GM12878 (cell line): Measurements from ENCODE around the gene KRTAP3-3. TPM values are rescaled to one million over a fixed set of nuclear protein-coding genes. Genes with fewer than 3 reads are reported as not detected.

Source experiments
- ATAC-seq: fragments of 200-7000 bp; cut with Tn5 transposase; 3 replicates; pipeline ENCODE4 v1.9.1; 2020; ENCODE audit warnings: mild to moderate bottlenecking, moderate library complexity
- BruUV-seq: library from RNA; stranded (reverse); fragments of 400-500 nt; replicated peaks from 2 replicates; lab custom pipeline; 2021; lab: Mats Ljungman, UMichigan
- CTCF ChIA-PET: fragments of 300-600 bp; sonication (Branson Sonifier 250); formaldehyde crosslinking; extraction: SDS; loops from one replicate; lab custom pipeline; 2021; ENCODE audit warnings: inconsistent platforms; lab: Yijun Ruan, JAX
- POLR2A ChIA-PET: fragments of 350-600 bp; formaldehyde crosslinking; extraction: SDS; loops from one replicate; lab custom pipeline; 2021; ENCODE audit warnings: inconsistent platforms; lab: Charles Lee
- RAD21 ChIA-PET: fragments of 300-600 bp; sonication (Branson Sonifier 250); formaldehyde crosslinking; loops from one replicate; lab custom pipeline; 2023; ENCODE audit warnings: antibody characterized with exemption; ENCODE audit not compliant: unreplicated experiment; lab: Charles Lee
- SMC1A ChIA-PET: fragments of 300-600 bp; sonication (Branson Sonifier 250); formaldehyde crosslinking; loops from one replicate; lab custom pipeline; 2023; ENCODE audit not compliant: unreplicated experiment, uncharacterized antibody; lab: Charles Lee
- DNase-seq: peaks from one replicate; pipeline ENCODE4 v3.0.0-alpha.2; 2011; ENCODE audit warnings: low read depth, low spot score
- FAIRE-seq: peaks from 3 replicates; lab custom pipeline; 2011; peaks lifted over from hg19 to GRCh38; lab: Jason Lieb, UNC
- H2AFZ ChIP-seq: 2 replicates; pipeline ENCODE4 v1.6.0; 2011; ENCODE audit warnings: low read depth, low read length, control low read depth; ENCODE audit not compliant: control insufficient read depth
- H3K27ac ChIP-seq: 2 replicates; pipeline ENCODE4 v1.5.1; 2011; ENCODE audit warnings: control low read depth; ENCODE audit not compliant: control insufficient read depth, insufficient read depth
- H3K27me3 ChIP-seq, 2 experiments: replicated peaks in 1 of 2; 2 replicates each; pipeline versions ENCODE4 v1.6.0 to v1.6.1; 2011; ENCODE audit warnings: low read length in 1 of 2; ENCODE audit not compliant: control insufficient read depth in 2 of 2, insufficient read depth in 2 of 2
- H3K36me3 ChIP-seq, 2 experiments: 2 replicates each; pipeline ENCODE4 v1.5.1; 2011; ENCODE audit warnings: low read length in 1 of 2; ENCODE audit not compliant: control insufficient read depth in 2 of 2, insufficient read depth in 2 of 2
- H3K4me1 ChIP-seq: 2 replicates; pipeline ENCODE4 v1.6.1; 2011; ENCODE audit warnings: mild to moderate bottlenecking, low read length, moderate library complexity, mixed read lengths; ENCODE audit not compliant: control insufficient read depth, insufficient read depth
- H3K4me2 ChIP-seq: 2 replicates; pipeline ENCODE4 v1.6.0; 2011; ENCODE audit warnings: control low read depth; ENCODE audit not compliant: control insufficient read depth, insufficient read depth
- H3K4me3 ChIP-seq: fragments of 200-600 bp; sonication (generic); 2 replicates; pipeline ENCODE4 v1.5.1; 2016
- H3K79me2 ChIP-seq: 2 replicates; pipeline ENCODE4 v1.6.0; 2011; ENCODE audit warnings: low read length; ENCODE audit not compliant: control insufficient read depth, insufficient read depth
- H3K9ac ChIP-seq: 2 replicates; pipeline ENCODE4 v1.8.0; 2011; ENCODE audit warnings: low read length, control low read depth, mixed read lengths; ENCODE audit not compliant: control insufficient read depth, insufficient read depth
- H3K9me3 ChIP-seq: replicated peaks from 3 replicates; pipeline ENCODE4 v1.5.1; 2011; ENCODE audit warnings: mild to moderate bottlenecking, low read length; ENCODE audit not compliant: control insufficient read depth, insufficient read depth
- H4K20me1 ChIP-seq: 2 replicates; pipeline ENCODE4 v1.6.0; 2011; ENCODE audit not compliant: control insufficient read depth, insufficient read depth
- CBFB ChIP-seq: IDR thresholded peaks from 2 replicates; pipeline ENCODE4 v1.6.1; 2016; ENCODE audit warnings: antibody characterized with exemption, low read depth
- FOS ChIP-seq: IDR thresholded peaks from 3 replicates; pipeline ENCODE4 v1.6.1; 2011; ENCODE audit warnings: borderline replicate concordance; ENCODE audit not compliant: insufficient read length; ENCODE audit errors: extremely low read depth
- FOXK2 ChIP-seq: fragments of 450-650 bp; IDR thresholded peaks from 2 replicates; pipeline ENCODE4 v1.6.1; 2017; ENCODE audit warnings: mild to moderate bottlenecking, moderate library complexity
- GABPA ChIP-seq: IDR thresholded peaks from 2 replicates; pipeline ENCODE4 v1.6.1; 2014; ENCODE audit warnings: antibody characterized with exemption, low read depth, mild to moderate bottlenecking, inconsistent platforms
- KDM1A ChIP-seq: fragments of 200-600 bp; sonication (generic); IDR thresholded peaks from 2 replicates; pipeline ENCODE4 v1.6.1; 2016; ENCODE audit warnings: borderline replicate concordance
- MTA2 ChIP-seq: fragments of 450-650 bp; IDR thresholded peaks from 2 replicates; pipeline ENCODE4 v1.6.1; 2016; ENCODE audit warnings: low read depth, mild to moderate bottlenecking, moderate library complexity
- RB1 ChIP-seq: fragments of 450-650 bp; formaldehyde crosslinking; IDR thresholded peaks from 2 replicates; pipeline ENCODE4 v1.6.1; 2017; ENCODE audit warnings: mild to moderate bottlenecking, borderline replicate concordance
- RBBP5 ChIP-seq: fragments of 200-600 bp; sonication (generic); conservative IDR thresholded peaks from 2 replicates; pipeline ENCODE4 v1.6.1; 2016
- SP1 ChIP-seq: IDR thresholded peaks from one replicate; pipeline ENCODE4 v1.6.1; 2011; ENCODE audit warnings: low read depth, low read length
- SREBF2 ChIP-seq: IDR thresholded peaks from 2 replicates; pipeline ENCODE4 v1.6.1; 2012; ENCODE audit warnings: mild to moderate bottlenecking, low read length
- ZSCAN29 ChIP-seq: fragments of 450-650 bp; IDR thresholded peaks from 2 replicates; pipeline ENCODE4 v1.6.1; 2017; ENCODE audit warnings: mild to moderate bottlenecking, moderate library complexity
- WGBS: methylation state at CpG from one replicate; pipeline ENCODE4 v1.1.6; 2016; ENCODE audit warnings: low lambda C conversion rate; ENCODE audit not compliant: insufficient replicate concordance, insufficient coverage; ENCODE audit errors: missing lambda C conversion rate; 5-methylcytosine and 5-hydroxymethylcytosine counted together
- in situ Hi-C: fragments of 300-500 bp; cut with MboI; formaldehyde crosslinking; loops from 9 replicates; pipeline ENCODE4 v1.14.3; 2018; ENCODE audit warnings: mixed read lengths
- intact Hi-C: fragments of 100-400 bp; cut with micrococcal nuclease; formaldehyde crosslinking; loops from one replicate; pipeline ENCODE4 v1.14.2; 2022; ENCODE audit not compliant: unreplicated experiment
- polyA plus RNA-seq, 11 experiments: library from polyadenylated mRNA; depleted of rRNA in 4 of 11; unstranded in 6 of 11; stranded (reverse) in 5 of 11; fragments of >200 nt; fragmentation: Nextera tagmentation in 4 of 11; fragmentation: Illumina TruSeq in 1 of 11; extraction: Ambion mirVana in 4 of 11; extraction: Trizol in 1 of 11; gene quantifications; 1 replicate in 1 of 11; 2 replicates in 10 of 11; pipeline versions ENCODE4 v1.2.1 to v1.2.3, GENCODE V29; 2011 to 2016; ENCODE audit warnings: inconsistent platforms in 2 of 11, missing spikeins in 2 of 11, low read depth in 1 of 11
- total RNA-seq, 4 experiments: library from RNA; depleted of rRNA in 3 of 4; stranded (reverse); fragments of >200 nt in 3 of 4; fragmentation: Illumina TruSeq in 1 of 4; extraction: Trizol in 1 of 4; gene quantifications; 2 replicates each; pipeline versions ENCODE4 v1.2.1 to v1.2.3, GENCODE V29; 2013 to 2021
- TF ChIP-seq, protein P1 (sequence below): fragments of 450-650 bp; IDR thresholded peaks from 2 replicates; pipeline ENCODE4 v1.6.1; 2017; ENCODE audit warnings: mild to moderate bottlenecking
- TF ChIP-seq, protein P2 (sequence below): IDR thresholded peaks from 2 replicates; pipeline ENCODE4 v1.6.1; 2012; ENCODE audit warnings: low read depth, low read length, improper control_type of control experiment
- TF ChIP-seq, protein P3 (sequence below): fragments of 450-650 bp; IDR thresholded peaks from 2 replicates; pipeline ENCODE4 v1.6.1; 2014; ENCODE audit warnings: mild to moderate bottlenecking
- TF ChIP-seq, protein P4 (sequence below): fragments of 450-650 bp; IDR thresholded peaks from 2 replicates; pipeline ENCODE4 v1.6.1; 2017; ENCODE audit warnings: mild to moderate bottlenecking, moderate library complexity
- TF ChIP-seq, protein P5 (sequence below): IDR thresholded peaks from 2 replicates; pipeline ENCODE4 v1.6.1; 2011; ENCODE audit warnings: borderline replicate concordance, low read depth, mild to moderate bottlenecking, moderate library complexity, mixed read lengths, low read length; ENCODE audit not compliant: insufficient read depth; ENCODE audit errors: extremely low read length

KRTAP3-3 gene
- total and polyA plus RNA-seq, 10 of the 15 experiments (the other 5 are each of a cell fraction or from before 2014, with no cell fraction given): not detected

DNA sequence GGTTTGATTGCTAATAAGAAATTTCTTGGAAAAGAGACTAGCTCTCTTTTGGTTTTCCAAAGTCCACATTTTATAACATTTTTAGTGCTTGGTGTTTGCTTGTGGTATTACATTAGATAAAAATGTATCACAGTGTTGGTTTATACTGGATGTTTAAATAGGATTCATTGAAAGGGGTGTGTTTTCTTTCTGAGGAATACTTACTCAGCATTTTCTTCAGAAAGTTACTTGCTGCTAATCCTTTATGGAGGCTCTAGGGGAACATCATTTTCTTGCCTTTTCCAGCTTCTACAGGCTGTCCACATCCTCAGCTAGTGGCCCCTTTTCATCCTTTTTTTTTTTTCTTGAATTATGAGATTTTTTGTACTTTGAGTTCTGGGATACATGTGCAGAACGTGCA, 26.4 kb downstream of the KRTAP3-3 start:
- DNase-seq: no peak
- Histone ChIP-seq H2AFZ (no peak overlapping the region), H4K20me1 (no peaks in the 10 kb centered on the region), H3K79me2 (no peaks in the 10 kb centered on the region), H3K4me2 (no peak overlapping the region), H3K4me1 (no peaks in the 10 kb centered on the region), H3K27ac (no peak overlapping the region), H3K4me3 (no peak overlapping the region), H3K36me3 (no peaks in the 10 kb centered on the region), H3K9ac (no peak overlapping the region), H3K27me3 (no peaks in the 10 kb centered on the region; a peak in 1 of 4 replicates), H3K9me3 (no peaks in the 10 kb centered on the region; the same call in 2 of the 3 replicates)
- intact Hi-C loops (no loop called here), in situ Hi-C loops (no loop called here)
- ChIA-PET POLR2A (no interaction called here), RAD21 (no interaction called here), SMC1A (no interaction called here), CTCF (no interaction called here)
- BruUV-seq: no TSS peak
- 0% methylated on average over 1 of the region's 1 CpG for WGBS
- no peak for ATAC-seq
- no peak for FAIRE-seq
- no peak for TF ChIP-seq SP1
- TF ChIP-seq FOS: no peak
- no peak for TF ChIP-seq MTA2
- no peak for TF ChIP-seq FOXK2
- TF ChIP-seq KDM1A: no peak
- TF ChIP-seq, protein P1, sequence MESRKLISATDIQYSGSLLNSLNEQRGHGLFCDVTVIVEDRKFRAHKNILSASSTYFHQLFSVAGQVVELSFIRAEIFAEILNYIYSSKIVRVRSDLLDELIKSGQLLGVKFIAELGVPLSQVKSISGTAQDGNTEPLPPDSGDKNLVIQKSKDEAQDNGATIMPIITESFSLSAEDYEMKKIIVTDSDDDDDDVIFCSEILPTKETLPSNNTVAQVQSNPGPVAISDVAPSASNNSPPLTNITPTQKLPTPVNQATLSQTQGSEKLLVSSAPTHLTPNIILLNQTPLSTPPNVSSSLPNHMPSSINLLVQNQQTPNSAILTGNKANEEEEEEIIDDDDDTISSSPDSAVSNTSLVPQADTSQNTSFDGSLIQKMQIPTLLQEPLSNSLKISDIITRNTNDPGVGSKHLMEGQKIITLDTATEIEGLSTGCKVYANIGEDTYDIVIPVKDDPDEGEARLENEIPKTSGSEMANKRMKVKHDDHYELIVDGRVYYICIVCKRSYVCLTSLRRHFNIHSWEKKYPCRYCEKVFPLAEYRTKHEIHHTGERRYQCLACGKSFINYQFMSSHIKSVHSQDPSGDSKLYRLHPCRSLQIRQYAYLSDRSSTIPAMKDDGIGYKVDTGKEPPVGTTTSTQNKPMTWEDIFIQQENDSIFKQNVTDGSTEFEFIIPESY: no peak
- TF ChIP-seq, protein P2, sequence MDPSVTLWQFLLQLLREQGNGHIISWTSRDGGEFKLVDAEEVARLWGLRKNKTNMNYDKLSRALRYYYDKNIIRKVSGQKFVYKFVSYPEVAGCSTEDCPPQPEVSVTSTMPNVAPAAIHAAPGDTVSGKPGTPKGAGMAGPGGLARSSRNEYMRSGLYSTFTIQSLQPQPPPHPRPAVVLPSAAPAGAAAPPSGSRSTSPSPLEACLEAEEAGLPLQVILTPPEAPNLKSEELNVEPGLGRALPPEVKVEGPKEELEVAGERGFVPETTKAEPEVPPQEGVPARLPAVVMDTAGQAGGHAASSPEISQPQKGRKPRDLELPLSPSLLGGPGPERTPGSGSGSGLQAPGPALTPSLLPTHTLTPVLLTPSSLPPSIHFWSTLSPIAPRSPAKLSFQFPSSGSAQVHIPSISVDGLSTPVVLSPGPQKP: no peak
- TF ChIP-seq GABPA: no peak
- TF ChIP-seq, protein P3, sequence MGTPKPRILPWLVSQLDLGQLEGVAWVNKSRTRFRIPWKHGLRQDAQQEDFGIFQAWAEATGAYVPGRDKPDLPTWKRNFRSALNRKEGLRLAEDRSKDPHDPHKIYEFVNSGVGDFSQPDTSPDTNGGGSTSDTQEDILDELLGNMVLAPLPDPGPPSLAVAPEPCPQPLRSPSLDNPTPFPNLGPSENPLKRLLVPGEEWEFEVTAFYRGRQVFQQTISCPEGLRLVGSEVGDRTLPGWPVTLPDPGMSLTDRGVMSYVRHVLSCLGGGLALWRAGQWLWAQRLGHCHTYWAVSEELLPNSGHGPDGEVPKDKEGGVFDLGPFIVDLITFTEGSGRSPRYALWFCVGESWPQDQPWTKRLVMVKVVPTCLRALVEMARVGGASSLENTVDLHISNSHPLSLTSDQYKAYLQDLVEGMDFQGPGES: no peak
- TF ChIP-seq, protein P4, sequence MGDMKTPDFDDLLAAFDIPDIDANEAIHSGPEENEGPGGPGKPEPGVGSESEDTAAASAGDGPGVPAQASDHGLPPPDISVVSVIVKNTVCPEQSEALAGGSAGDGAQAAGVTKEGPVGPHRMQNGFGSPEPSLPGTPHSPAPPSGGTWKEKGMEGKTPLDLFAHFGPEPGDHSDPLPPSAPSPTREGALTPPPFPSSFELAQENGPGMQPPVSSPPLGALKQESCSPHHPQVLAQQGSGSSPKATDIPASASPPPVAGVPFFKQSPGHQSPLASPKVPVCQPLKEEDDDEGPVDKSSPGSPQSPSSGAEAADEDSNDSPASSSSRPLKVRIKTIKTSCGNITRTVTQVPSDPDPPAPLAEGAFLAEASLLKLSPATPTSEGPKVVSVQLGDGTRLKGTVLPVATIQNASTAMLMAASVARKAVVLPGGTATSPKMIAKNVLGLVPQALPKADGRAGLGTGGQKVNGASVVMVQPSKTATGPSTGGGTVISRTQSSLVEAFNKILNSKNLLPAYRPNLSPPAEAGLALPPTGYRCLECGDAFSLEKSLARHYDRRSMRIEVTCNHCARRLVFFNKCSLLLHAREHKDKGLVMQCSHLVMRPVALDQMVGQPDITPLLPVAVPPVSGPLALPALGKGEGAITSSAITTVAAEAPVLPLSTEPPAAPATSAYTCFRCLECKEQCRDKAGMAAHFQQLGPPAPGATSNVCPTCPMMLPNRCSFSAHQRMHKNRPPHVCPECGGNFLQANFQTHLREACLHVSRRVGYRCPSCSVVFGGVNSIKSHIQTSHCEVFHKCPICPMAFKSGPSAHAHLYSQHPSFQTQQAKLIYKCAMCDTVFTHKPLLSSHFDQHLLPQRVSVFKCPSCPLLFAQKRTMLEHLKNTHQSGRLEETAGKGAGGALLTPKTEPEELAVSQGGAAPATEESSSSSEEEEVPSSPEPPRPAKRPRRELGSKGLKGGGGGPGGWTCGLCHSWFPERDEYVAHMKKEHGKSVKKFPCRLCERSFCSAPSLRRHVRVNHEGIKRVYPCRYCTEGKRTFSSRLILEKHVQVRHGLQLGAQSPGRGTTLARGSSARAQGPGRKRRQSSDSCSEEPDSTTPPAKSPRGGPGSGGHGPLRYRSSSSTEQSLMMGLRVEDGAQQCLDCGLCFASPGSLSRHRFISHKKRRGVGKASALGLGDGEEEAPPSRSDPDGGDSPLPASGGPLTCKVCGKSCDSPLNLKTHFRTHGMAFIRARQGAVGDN: no peak
- TF ChIP-seq, protein P5, sequence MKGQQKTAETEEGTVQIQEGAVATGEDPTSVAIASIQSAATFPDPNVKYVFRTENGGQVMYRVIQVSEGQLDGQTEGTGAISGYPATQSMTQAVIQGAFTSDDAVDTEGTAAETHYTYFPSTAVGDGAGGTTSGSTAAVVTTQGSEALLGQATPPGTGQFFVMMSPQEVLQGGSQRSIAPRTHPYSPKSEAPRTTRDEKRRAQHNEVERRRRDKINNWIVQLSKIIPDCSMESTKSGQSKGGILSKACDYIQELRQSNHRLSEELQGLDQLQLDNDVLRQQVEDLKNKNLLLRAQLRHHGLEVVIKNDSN: no peak
- TF ChIP-seq CBFB: no peak
- no peak for TF ChIP-seq RB1
- no peak for TF ChIP-seq RBBP5
- no peak for TF ChIP-seq ZSCAN29
- no peak for TF ChIP-seq SREBF2
